Endometrial microvascular endothelial cells (primary cell): ENCODE data around the gene CDK6. TPM values are rescaled to one million over a fixed set of nuclear protein-coding genes. Genes with fewer than 3 reads are reported as not detected.

Experiments used
- in situ Hi-C: cut with HindIII; loops from 2 replicates; pipeline ENCODE4 v1.10.0; 2017; ENCODE audit warnings: low sequenced_read_pairs, low pct_unique_long_range_greater_than_20kb; ENCODE audit errors: inconsistent ontology term
- total RNA-seq: library from RNA; depleted of rRNA; stranded (reverse); fragments of >200 nt; gene quantifications from one replicate; pipeline ENCODE4 v1.2.3, GENCODE V29; 2015; ENCODE audit errors: inconsistent ontology term

The CDK6 gene
- total RNA-seq, 1 donor from 2014 or later, result 24.1 TPM

DNA sequence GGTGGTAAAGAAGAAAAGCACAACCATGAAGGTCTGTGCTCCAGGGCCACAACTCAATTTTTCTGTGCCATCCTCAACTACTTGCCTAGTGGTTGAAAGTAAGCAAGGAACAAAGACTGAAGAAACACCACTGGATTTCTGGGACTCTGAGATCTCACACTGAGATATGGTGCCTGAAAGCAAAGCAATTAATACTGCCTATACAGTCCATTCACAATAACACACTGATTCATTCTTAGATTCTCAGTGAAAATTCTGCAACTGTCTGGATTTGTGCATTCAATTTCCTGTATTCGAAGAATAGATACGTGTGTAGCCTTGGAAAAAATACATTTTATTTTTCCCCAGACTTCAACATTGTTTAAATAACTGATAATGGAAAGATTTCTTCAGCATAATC lies 129.8 kb downstream of the CDK6 start:
- in situ Hi-C loops, result loop anchor here (25.0 kb wide), 1 partner anchor 106 kb away; no protein-coding TSS in a partner anchor

- in situ Hi-C loops, result loop anchor here (25.0 kb wide), 1 partner anchor 106 kb away; no protein-coding TSS in a partner anchor
Observed at GRCh38 chr7:92705831-92706230, 130.5 kb downstream of the CDK6 start.

- in situ Hi-C loops, result loop anchor here (25.0 kb wide), 1 partner anchor 107 kb away; no protein-coding TSS in a partner anchor
Observed at GRCh38 chr7:92704858-92705257, 131.5 kb downstream of the CDK6 start.

DNA sequence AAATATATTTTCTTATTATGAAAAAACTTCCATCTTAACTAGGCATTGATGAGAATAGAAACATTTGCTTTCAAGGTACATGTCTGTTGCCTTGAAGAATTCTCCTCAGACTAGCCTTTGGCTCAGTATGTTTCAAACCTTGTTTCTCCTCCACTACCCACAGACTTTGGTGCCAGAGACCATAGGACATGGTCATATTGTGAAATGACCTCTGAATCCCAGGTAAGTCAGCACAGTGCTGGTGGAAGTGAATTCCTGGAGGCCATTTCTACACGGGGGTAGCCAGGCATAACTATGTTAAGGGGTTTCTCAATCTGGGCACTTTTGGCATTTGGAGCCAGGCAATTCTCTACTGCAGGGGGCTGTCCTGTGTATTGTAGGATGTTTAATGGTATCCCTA lies 133.8 kb downstream of the CDK6 start:
- in situ Hi-C loops, result loop anchor here (25.0 kb wide), 1 partner anchor 110 kb away; no protein-coding TSS in a partner anchor

DNA sequence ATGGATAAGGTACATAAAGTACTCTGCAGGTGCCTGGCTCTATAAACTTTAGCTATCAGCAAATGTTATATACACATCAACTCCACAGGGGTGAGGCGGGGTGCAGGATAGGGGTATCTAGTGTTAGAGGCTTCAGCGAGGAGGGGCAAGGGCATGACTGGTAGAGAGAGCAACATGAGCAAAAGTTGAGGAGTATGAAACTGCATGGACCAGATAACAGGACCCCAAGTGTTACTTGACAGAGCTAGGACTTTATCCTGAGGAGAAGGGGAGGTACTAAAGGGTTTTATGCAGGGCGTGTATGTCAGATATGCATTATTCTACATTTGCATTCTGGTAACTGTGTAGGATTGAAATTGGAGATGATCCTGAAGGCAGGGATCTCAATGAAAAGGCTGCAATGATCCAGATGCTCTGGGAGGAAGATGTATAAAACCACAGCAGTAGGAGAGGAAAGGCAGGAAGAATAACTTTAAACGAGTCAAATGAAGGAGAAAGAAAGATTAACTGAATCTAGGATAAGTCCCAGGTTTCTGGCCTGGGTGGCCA lies 136.3 kb downstream of the CDK6 start:
- in situ Hi-C loops, result loop anchor here (25.0 kb wide), 1 partner anchor 112 kb away; no protein-coding TSS in a partner anchor

DNA sequence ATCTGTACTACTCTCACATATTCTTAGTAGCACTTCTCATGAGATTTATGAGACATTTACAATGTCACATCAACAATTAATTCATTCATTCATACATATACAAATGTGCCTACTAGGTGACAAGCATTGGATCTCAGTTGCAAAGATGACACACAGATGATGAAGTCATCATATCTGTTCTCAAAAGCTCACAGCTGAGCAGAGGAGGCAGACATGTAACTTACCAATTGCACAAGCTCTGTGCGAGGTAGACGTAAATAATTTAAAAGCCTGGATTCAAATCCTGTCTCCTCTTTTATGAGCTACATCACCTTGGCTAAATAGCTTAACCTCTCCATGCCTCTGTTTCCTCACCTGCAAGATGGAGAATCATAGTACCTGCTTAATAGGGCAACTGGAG lies 136.8 kb downstream of the CDK6 start:
- in situ Hi-C loops, result no loop called here

GRCh38 chr7:92698237-92698841 lies 138.0 kb downstream of the CDK6 start:
- in situ Hi-C loops, result no loop called here

GRCh38 chr7:92697414-92697813 lies 139.0 kb downstream of the CDK6 start:
- in situ Hi-C loops, result no loop called here

GRCh38 chr7:92697012-92697411 lies 139.4 kb downstream of the CDK6 start:
- in situ Hi-C loops, result no loop called here

- in situ Hi-C loops, result no loop called here
Observed at GRCh38 chr7:92696584-92696983, 139.8 kb downstream of the CDK6 start.

- in situ Hi-C loops, result no loop called here
Observed at GRCh38 chr7:92695308-92696261, 140.8 kb downstream of the CDK6 start.

- in situ Hi-C loops, result no loop called here
Observed at GRCh38 chr7:92694211-92694610, 142.2 kb downstream of the CDK6 start.

DNA sequence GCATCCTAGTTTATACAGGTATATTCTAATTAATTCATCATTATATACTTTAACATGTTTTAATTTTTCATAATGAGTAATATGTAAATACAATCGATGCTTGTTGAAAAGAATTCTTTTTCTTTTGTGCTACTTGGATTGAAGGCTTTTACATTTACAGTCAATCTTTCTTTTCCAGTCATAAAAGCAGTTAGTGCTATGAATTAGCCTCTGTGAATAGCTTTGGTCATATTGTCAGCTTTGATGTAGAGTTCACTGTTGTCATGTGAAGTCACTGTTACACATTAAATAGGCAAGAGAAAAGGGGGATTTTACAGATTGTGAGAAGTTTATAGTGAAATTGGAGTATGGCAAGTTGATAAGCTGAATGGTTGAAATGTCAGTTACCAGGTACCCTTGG lies 142.9 kb downstream of the CDK6 start:
- in situ Hi-C loops, result no loop called here

GRCh38 chr7:92691578-92691977 lies 144.8 kb downstream of the CDK6 start:
- in situ Hi-C loops, result no loop called here

DNA sequence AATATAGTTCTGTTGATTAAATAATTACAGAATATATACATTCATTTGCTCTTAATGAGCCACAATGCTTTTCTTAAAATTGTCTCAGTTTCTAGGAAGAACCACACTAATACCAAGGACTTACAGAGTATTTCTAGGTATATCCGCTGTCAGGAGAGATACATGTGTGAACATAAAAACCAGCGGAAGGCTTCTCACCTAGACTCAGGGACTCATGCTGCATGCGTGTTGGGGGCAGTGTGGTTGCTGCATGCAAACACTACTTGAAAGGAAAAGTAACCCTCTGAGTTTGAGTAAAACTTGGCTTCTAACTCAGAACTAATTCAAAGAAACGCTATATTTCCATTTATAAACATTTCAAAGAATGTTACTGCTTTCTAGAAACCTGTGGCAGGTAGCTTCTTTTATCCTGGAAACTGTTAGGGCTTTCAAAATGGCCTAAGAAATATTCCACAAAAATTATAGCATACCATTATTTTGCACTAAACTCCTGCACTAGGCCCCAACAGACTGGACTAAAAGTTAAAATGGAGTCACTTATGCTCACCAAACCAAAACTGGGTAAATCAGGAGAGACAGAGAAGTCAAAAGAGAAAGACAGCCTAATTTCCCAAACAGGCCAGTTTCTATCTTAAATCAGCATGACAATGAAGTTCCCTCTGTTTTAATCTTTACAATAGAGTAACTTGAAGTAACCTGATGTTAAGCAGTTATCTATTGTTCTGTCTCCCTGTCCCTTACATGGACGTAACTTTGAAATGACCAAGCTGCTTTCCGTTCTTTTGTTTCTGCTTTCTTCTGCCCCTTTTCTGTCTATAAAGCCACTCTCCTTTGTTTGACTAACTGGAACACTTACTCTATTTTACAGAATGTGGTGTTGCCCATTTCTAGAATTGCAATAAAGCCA lies 151.0 kb downstream of the CDK6 start:
- in situ Hi-C loops, result no loop called here

DNA sequence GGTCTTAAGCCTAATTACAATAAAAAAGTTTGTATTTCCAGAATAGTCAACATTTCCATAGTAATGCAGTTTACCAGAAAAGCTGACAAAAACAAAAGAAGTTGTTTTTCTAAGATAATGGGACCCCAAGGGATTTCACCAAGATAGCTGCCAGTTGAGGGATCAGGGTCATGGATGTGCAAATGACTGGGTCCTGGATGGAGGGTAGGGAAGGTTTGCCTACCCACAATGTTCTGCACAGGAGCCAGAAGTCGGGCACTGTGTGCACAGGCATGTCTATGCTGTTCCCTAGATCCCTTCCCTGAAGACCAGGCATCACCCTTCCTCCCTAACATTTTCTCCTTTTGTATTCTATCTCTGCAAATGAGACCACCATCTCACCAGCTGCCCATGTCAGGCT lies 152.1 kb downstream of the CDK6 start:
- in situ Hi-C loops, result no loop called here

DNA sequence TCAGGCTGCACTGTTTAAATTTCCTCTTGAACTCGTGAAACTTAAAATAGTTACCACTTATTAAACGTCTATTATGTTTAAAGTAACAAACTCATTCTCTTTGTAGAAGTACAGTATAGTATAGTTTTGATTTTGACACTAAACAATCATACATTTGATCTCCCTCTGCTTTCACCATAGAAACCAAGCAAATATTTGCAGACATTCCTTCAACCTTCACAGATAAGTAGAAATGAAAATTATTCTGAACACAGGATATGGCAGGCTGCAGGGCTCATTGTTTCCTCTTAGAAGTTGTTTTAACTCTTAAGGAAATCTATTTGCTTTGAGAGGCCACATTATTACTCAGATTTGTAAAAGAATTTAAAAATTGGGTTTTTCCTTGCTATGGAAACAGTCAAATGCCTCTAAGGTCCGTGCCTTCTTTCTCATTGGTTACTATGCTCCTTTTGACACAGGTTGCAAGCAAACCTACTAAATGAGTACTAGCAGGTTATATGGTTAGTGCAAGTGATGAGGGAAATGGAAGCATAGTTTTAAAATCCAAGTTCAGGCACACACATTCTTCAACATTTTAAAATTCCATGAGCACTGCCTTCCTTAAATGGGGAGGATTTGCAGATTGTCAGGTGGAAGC lies 153.4 kb downstream of the CDK6 start:
- in situ Hi-C loops, result no loop called here

- in situ Hi-C loops, result no loop called here
Observed at GRCh38 chr7:92682330-92682729, 154.0 kb downstream of the CDK6 start.
